ENCODE measurements around the gene ALDH16A1.

DNA sequence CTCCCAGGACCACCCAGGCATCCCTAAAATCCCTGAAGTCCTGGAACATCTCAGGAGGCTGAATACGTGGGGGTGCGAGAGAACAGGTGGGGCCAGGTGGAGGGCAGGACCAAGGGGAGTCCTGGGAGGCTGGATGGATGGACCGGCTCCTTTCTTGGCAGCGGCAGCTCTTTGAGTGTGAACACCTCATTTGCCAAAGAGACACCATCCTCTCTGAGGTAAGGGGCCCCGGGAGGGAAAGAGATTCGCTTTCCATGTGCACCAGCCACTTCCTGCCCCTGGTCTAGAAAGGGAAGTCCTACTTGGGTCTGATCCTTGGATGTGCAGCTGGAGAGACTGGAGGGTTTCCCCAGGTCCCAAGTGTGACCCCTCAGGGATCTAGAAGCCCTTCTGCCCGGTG is 45.9 kb upstream of the ALDH16A1 start:
- TF ChIP-seq POLR2A (IDR thresholded peaks at IDR 0.05; ENCODE audit: low read depth, low read length) (no peak), EZH2 (IDR thresholded peaks at IDR 0.05; ENCODE audit: borderline replicate concordance, low read depth, low read length, severe bottlenecking) (no peak), JUN (IDR thresholded peaks at IDR 0.05; ENCODE audit: borderline replicate concordance, insufficient read depth, insufficient read length, low read depth) (no peak), POLR2AphosphoS5 (IDR thresholded peaks at IDR 0.05; ENCODE audit: insufficient read depth, low read depth, low read length) (no peak)
- TF ChIP-seq, protein P1, sequence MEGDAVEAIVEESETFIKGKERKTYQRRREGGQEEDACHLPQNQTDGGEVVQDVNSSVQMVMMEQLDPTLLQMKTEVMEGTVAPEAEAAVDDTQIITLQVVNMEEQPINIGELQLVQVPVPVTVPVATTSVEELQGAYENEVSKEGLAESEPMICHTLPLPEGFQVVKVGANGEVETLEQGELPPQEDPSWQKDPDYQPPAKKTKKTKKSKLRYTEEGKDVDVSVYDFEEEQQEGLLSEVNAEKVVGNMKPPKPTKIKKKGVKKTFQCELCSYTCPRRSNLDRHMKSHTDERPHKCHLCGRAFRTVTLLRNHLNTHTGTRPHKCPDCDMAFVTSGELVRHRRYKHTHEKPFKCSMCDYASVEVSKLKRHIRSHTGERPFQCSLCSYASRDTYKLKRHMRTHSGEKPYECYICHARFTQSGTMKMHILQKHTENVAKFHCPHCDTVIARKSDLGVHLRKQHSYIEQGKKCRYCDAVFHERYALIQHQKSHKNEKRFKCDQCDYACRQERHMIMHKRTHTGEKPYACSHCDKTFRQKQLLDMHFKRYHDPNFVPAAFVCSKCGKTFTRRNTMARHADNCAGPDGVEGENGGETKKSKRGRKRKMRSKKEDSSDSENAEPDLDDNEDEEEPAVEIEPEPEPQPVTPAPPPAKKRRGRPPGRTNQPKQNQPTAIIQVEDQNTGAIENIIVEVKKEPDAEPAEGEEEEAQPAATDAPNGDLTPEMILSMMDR (IDR thresholded peaks at IDR 0.05; ENCODE audit: extremely low read depth in 1 of 2, insufficient read depth in 1 of 2, low read depth in 1 of 2, low read length in 2 of 2): no peak
